T-helper 2 cell treated with Interferon-gamma antibody and Interleukin-4, amounts not matched to agents 5 μg/mL and 100 μg/mL, for 36 hours (primary cell): ENCODE data around the gene MTMR3.

Source experiments
- DNase-seq: peaks from one replicate; pipeline ENCODE4 v3.0.0; 2021; ENCODE audit warnings: low spot score
- H3K27ac Mint-ChIP-seq: one replicate; pipeline ENCODE4 v1.8.0; 2021; ENCODE audit warnings: mild to moderate bottlenecking, mixed read lengths
- H3K27me3 Mint-ChIP-seq: one replicate; pipeline ENCODE4 v1.8.0; 2021; ENCODE audit warnings: low read depth, mixed read lengths
- H3K36me3 Mint-ChIP-seq: one replicate; pipeline ENCODE4 v1.8.0; 2021; ENCODE audit warnings: low read depth, mixed read lengths
- H3K4me1 Mint-ChIP-seq: one replicate; pipeline ENCODE4 v1.8.0; 2021; ENCODE audit warnings: low read depth, mixed read lengths
- H3K4me3 Mint-ChIP-seq: one replicate; pipeline ENCODE4 v1.8.0; 2022; ENCODE audit warnings: mild to moderate bottlenecking, moderate library complexity, mixed read lengths
- H3K9me3 Mint-ChIP-seq: one replicate; pipeline ENCODE4 v1.8.0; 2021; ENCODE audit warnings: mixed read lengths

MTMR3 gene

DNA sequence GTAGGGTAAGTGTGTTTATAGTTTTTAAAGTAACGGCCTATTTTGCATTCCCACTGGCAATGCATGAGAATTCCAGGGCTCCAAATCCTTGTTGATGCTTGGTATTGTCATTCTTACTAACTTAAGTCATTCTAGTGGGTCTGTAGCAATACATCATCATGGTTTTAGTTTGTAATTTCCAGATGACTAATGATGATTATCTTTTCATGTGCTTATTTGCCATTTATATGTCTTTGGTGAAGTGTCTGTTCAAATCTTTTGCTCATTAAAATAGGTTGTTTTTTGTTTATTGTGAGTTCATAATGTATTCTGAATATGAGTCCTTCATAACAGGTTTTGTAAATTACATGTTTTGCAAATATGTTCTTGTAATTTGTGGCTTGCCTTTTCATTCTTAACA, 31.2 kb downstream of the MTMR3 start:
- H3K4me1 Mint-ChIP-seq = peaks cover 9% of the 10 kb centered on the region
- H3K27me3 Mint-ChIP-seq = no peaks in the 10 kb centered on the region
- no peak overlapping the region for H3K27ac Mint-ChIP-seq
- DNase-seq = no peak
- H3K36me3 Mint-ChIP-seq = no peaks in the 10 kb centered on the region
- H3K9me3 Mint-ChIP-seq = no peaks in the 10 kb centered on the region
- no peak overlapping the region for H3K4me3 Mint-ChIP-seq

- DNase-seq = no peak
- H3K4me1 Mint-ChIP-seq = peaks cover 9% of the 10 kb centered on the region
- H3K27ac Mint-ChIP-seq = no peak overlapping the region
- H3K27me3 Mint-ChIP-seq = no peaks in the 10 kb centered on the region
- no peak overlapping the region for H3K4me3 Mint-ChIP-seq
- H3K36me3 Mint-ChIP-seq = no peaks in the 10 kb centered on the region
- no peaks in the 10 kb centered on the region for H3K9me3 Mint-ChIP-seq
Measured at GRCh38 chr22:29914991-29915533, 32.1 kb downstream of the MTMR3 start.

DNA sequence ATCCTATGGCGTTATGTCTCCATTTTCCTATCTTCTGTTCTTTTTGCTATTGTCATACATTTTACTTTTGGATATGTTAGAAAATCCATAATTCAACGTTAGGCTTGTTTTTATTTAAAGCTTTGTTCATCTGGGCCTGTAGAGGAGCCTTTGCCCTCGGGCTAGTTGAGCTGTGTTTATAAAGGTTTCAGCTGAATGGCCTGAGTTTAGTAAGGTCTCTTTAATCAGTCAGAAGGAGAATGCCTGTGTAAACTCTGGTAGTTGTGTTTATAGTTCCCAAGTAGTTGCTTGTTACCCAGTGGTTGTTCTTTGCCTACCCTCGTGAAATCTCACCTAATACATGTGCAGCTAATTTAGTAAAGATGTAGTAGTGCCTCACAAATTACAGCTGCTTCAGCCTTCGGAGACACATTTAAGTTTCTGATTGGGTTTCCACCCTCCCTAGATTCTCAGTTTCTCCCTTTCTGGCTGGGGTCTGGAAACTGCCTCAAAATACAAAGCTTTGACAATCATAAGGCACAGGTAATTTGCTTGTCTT, 33.1 kb downstream of the MTMR3 start:
- Mint-ChIP-seq H3K9me3 (no peaks in the 10 kb centered on the region), H3K4me3 (no peak overlapping the region), H3K4me1 (peaks cover 9% of the 10 kb centered on the region), H3K36me3 (no peaks in the 10 kb centered on the region), H3K27me3 (no peaks in the 10 kb centered on the region), H3K27ac (no peak overlapping the region)
- no peak for DNase-seq

GRCh38 chr22:29917052-29917902, 34.3 kb downstream of the MTMR3 start:
- no peak for DNase-seq
- no peak overlapping the region for H3K27ac Mint-ChIP-seq
- H3K9me3 Mint-ChIP-seq = no peaks in the 10 kb centered on the region
- no peaks in the 10 kb centered on the region for H3K27me3 Mint-ChIP-seq
- no peak overlapping the region for H3K4me3 Mint-ChIP-seq
- H3K4me1 Mint-ChIP-seq = peaks cover 9% of the 10 kb centered on the region
- no peaks in the 10 kb centered on the region for H3K36me3 Mint-ChIP-seq

GRCh38 chr22:29925402-29925801, 42.4 kb downstream of the MTMR3 start:
- Mint-ChIP-seq H3K9me3 (no peaks in the 10 kb centered on the region), H3K4me1 (peaks cover 2% of the 10 kb centered on the region), H3K27ac (no peak overlapping the region), H3K4me3 (no peak overlapping the region), H3K36me3 (no peaks in the 10 kb centered on the region), H3K27me3 (no peaks in the 10 kb centered on the region)
- DNase-seq = no peak

GRCh38 chr22:29926057-29926456, 43.1 kb downstream of the MTMR3 start:
- Mint-ChIP-seq H3K4me1 (peaks cover 2% of the 10 kb centered on the region), H3K27me3 (no peaks in the 10 kb centered on the region), H3K9me3 (no peaks in the 10 kb centered on the region), H3K4me3 (no peak overlapping the region), H3K36me3 (no peaks in the 10 kb centered on the region), H3K27ac (no peak overlapping the region)
- DNase-seq = no peak

- H3K9me3 Mint-ChIP-seq = no peaks in the 10 kb centered on the region
- H3K36me3 Mint-ChIP-seq = no peaks in the 10 kb centered on the region
- DNase-seq = no peak
- H3K4me3 Mint-ChIP-seq = no peak overlapping the region
- H3K27ac Mint-ChIP-seq = no peak overlapping the region
- peaks cover 6% of the 10 kb centered on the region for H3K4me1 Mint-ChIP-seq
- peaks cover 2% of the 10 kb centered on the region for H3K27me3 Mint-ChIP-seq
Measured at GRCh38 chr22:29932136-29932535, 49.2 kb downstream of the MTMR3 start.

DNA sequence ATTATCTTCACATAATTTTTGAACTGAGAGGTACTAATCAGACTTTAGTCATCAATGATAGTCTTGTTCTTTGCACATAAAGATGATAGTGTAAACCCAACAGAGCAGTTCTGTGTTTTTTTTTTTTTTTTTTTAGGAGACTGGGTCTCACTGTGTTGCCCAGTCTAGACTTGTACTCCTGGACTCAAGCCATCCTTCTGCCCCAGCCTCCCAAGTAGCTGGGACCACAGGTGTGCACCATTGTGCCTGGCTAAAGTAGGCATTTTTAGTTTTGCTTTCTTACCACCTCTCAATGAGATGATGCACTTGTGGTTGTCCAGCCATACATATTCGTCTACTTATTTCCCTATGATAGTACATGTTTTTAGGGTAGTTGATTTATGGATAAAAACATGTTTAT, 50.6 kb downstream of the MTMR3 start:
- no peaks in the 10 kb centered on the region for H3K36me3 Mint-ChIP-seq
- no peaks in the 10 kb centered on the region for H3K9me3 Mint-ChIP-seq
- no peak for DNase-seq
- H3K27ac Mint-ChIP-seq = no peak overlapping the region
- peaks cover 5% of the 10 kb centered on the region for H3K4me1 Mint-ChIP-seq
- H3K4me3 Mint-ChIP-seq = no peak overlapping the region
- H3K27me3 Mint-ChIP-seq = peaks cover 2% of the 10 kb centered on the region

DNA sequence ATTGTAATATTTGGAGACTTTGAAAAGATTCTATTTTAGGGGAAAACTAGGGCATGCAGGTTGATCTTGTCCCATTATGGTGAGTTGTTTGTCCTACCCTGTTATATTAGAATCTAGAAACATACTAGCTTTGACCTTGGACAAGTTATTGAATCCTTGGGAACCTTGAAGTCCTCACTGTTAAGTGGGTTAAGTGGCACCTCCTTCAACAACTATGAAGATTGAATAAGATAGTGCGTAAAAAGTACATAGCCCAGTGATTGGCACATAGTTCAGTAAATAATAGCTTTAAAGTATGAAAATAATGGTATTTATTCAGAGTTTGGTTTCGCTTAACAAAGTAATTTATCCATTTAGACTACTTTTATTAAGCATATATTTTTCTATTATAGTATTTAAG, 51.6 kb downstream of the MTMR3 start:
- DNase-seq = no peak
- Mint-ChIP-seq H3K4me1 (peaks cover 5% of the 10 kb centered on the region), H3K36me3 (no peaks in the 10 kb centered on the region), H3K9me3 (no peaks in the 10 kb centered on the region), H3K27me3 (peaks cover 2% of the 10 kb centered on the region), H3K27ac (no peak overlapping the region), H3K4me3 (no peak overlapping the region)

DNA sequence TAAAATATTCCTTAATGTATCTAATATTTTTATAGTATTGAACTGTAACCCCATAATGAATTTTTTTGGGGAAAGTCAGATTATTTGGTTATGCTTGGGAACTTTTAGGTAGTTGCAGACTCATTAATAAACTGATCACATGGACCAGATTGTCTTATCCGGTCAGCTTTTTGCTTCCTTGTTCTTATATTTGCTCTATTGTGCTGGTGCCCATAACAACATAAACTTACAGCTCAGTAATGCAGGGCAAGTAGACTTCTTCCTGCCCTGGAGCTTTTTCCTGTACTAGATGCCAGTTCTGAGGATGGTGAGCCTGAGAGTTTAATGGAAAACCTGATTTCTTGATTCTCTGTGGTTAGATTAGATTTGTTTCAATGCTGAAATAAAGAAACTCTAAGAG, 53.2 kb downstream of the MTMR3 start:
- DNase-seq = no peak
- Mint-ChIP-seq H3K4me1 (peaks cover 7% of the 10 kb centered on the region), H3K4me3 (no peak overlapping the region), H3K36me3 (peaks cover 1% of the 10 kb centered on the region), H3K9me3 (no peaks in the 10 kb centered on the region), H3K27ac (no peak overlapping the region), H3K27me3 (peaks cover 2% of the 10 kb centered on the region)

DNA sequence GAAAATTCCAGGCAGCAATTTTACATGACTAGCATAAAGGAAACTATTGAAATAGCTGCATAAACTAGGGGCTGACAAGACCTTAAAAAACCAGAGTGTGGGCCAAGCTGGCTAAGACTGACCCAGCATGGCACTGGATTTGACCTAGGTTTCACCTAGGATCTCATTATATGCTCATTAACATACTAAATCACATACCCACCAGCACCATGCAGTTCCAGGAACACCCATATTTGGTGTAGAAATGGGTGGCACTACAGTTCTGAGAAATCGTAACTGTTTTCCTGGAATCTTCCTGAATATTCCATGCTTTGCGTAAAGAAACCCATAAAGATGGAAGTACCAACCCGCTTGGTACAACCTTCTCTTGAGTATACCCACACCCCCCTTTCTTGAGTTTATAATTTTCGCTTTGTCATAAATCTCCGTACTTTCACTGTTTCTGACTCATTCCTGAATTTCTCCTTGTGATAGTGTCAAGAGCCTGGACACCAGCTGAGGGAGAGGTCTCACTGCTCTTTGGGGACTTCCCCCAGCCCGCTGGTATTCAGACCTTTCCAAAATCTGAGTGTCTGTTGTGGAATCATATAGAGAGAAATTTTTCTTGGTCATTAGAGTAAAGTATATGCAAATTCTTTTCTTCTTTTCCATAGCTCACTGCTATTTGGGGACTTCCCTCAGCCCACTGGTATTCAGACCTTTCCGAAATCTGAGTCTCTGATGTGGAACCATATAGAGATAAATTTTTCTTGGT, 55.1 kb downstream of the MTMR3 start:
- no peak for DNase-seq
- Mint-ChIP-seq H3K27me3 (peaks cover 2% of the 10 kb centered on the region), H3K36me3 (peaks cover 1% of the 10 kb centered on the region), H3K27ac (no peak overlapping the region), H3K4me1 (peaks cover 4% of the 10 kb centered on the region), H3K9me3 (no peaks in the 10 kb centered on the region), H3K4me3 (no peak overlapping the region)

DNA sequence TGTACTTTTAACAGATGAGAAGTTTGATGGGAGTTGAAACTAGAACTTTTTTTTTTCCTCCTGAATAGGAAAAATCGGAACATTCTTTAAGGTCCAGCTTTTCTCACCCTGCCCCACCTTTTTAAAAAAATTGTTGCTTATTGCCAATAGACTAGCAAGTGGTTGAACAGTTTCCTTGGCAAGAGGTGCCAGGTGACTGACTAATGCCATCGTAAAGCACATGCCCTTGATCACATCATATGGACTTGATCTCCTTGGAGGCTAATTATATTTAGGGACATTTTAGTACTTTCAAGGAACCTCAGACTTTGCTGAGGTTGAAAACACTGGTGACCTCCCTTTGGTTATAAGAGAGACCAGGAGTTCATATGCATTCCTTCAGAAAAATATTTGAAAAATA, 57.6 kb downstream of the MTMR3 start:
- Mint-ChIP-seq H3K36me3 (peaks cover 1% of the 10 kb centered on the region), H3K27me3 (peaks cover 2% of the 10 kb centered on the region), H3K4me1 (peaks cover 8% of the 10 kb centered on the region), H3K27ac (no peak overlapping the region), H3K4me3 (no peak overlapping the region), H3K9me3 (no peaks in the 10 kb centered on the region)
- DNase-seq = no peak

GRCh38 chr22:29944339-29944738, 61.4 kb downstream of the MTMR3 start:
- Mint-ChIP-seq H3K4me3 (no peak overlapping the region), H3K4me1 (peaks cover 10% of the 10 kb centered on the region), H3K27me3 (no peaks in the 10 kb centered on the region), H3K9me3 (no peaks in the 10 kb centered on the region), H3K27ac (no peak overlapping the region), H3K36me3 (peaks cover 1% of the 10 kb centered on the region)
- no peak for DNase-seq

- H3K4me1 Mint-ChIP-seq = peaks cover 8% of the 10 kb centered on the region
- H3K36me3 Mint-ChIP-seq = no peaks in the 10 kb centered on the region
- no peaks in the 10 kb centered on the region for H3K27me3 Mint-ChIP-seq
- no peak overlapping the region for H3K27ac Mint-ChIP-seq
- no peak overlapping the region for H3K4me3 Mint-ChIP-seq
- no peak for DNase-seq
- H3K9me3 Mint-ChIP-seq = no peaks in the 10 kb centered on the region
Measured at GRCh38 chr22:29945435-29945834, 62.5 kb downstream of the MTMR3 start.
